ENCODE measurements around the gene MSL1.

GRCh38 chr17:40101367-40102210, 20.2 kb upstream of the MSL1 start:
- TF ChIP-seq CTCF (IDR thresholded peaks at IDR 0.05) (no peak), ZFX (IDR thresholded peaks at IDR 0.05; ENCODE audit: borderline replicate concordance) (no peak)

Data from 22Rv1 (cell line).